ENCODE measurements around the gene NAA80.
A peak's percentile ranks its signal among the peaks of the same experiment; 100 is the strongest.

The NAA80 gene, protein sequence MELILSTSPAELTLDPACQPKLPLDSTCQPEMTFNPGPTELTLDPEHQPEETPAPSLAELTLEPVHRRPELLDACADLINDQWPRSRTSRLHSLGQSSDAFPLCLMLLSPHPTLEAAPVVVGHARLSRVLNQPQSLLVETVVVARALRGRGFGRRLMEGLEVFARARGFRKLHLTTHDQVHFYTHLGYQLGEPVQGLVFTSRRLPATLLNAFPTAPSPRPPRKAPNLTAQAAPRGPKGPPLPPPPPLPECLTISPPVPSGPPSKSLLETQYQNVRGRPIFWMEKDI

DNA sequence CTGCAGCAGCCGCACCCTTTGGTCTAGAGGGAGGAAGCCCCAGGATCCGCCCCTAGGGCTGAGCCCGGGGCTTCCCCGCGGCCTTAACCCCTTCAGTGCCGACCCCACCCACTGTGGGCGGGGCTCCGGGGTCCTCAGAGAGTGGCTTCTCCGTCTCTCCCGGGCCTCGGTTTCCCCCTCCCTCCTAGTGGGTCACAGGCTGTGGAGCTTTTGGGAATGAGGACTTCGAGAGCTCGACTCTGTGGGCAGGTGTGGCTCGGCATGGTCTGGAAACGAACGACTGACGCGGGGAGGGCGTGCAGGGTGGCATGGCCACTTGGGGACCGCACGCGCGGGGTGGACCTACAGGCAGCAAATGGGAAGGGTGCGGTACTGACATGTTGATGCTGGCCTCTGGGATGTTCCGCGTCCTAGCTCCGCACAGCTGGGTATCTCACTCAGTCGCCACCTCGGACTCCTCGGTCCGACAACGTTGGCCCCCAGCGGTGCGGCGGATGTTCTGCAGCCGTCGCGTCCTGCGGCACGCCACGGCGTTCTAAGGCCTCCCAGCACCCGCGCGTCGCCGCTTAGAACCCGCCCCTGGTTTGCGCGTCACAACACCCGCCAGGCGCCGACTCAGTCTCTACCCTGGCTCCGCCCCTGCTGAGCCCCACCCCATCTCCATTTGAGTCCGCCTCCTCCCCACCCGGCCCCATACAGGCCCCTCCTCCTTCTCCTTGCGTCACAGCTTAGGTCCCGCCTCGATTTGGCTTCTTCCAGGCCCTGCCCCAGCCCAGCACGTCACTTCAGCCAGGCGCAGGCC, at the start of gene NAA80, which contains the start of gene HYAL3:
Gene NAA80 (minus strand): TSS at position 570 of the 802 bp plus-strand sequence. CDS start 1,942 bp downstream, outside the sequence.
Gene HYAL3 (minus strand): TSS at position 570 of the 802 bp plus-strand sequence. CDS start 3,803 bp downstream, outside the sequence.
- H3K4me3 ChIP-seq (ENCODE audit: low read length): peak within 1 kb of the TSS; percentile 84
- H3K27me3 ChIP-seq (ENCODE audit: low read depth, low read length): no peaks in the 10 kb centered on the region
- H3K27ac ChIP-seq (ENCODE audit: low read length): peak within 1 kb of the TSS; percentile 69
- no peak for TF ChIP-seq EZH2phosphoT487 (IDR thresholded peaks at IDR 0.05; ENCODE audit: low read depth)
- TF ChIP-seq, protein P1, sequence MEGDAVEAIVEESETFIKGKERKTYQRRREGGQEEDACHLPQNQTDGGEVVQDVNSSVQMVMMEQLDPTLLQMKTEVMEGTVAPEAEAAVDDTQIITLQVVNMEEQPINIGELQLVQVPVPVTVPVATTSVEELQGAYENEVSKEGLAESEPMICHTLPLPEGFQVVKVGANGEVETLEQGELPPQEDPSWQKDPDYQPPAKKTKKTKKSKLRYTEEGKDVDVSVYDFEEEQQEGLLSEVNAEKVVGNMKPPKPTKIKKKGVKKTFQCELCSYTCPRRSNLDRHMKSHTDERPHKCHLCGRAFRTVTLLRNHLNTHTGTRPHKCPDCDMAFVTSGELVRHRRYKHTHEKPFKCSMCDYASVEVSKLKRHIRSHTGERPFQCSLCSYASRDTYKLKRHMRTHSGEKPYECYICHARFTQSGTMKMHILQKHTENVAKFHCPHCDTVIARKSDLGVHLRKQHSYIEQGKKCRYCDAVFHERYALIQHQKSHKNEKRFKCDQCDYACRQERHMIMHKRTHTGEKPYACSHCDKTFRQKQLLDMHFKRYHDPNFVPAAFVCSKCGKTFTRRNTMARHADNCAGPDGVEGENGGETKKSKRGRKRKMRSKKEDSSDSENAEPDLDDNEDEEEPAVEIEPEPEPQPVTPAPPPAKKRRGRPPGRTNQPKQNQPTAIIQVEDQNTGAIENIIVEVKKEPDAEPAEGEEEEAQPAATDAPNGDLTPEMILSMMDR (IDR thresholded peaks at IDR 0.05; ENCODE audit: low read depth, low read length): peak; percentile 47
- H2AFZ ChIP-seq (ENCODE audit: low read depth, low read length): peak within 1 kb of the TSS; percentile 77
- H4K20me1 ChIP-seq (ENCODE audit: insufficient read depth, low read length): no peaks in the 10 kb centered on the region
- H3K4me1 ChIP-seq (ENCODE audit: low read length): peaks cover 16% of the 10 kb centered on the region
- peak within 1 kb of the TSS; percentile 87 for H3K4me2 ChIP-seq (ENCODE audit: low read length)
- H3K36me3 ChIP-seq (replicated peaks; ENCODE audit: low read depth, low read length): no peaks in the 10 kb centered on the region
- peak within 1 kb of the TSS; percentile 87 for H3K9ac ChIP-seq (ENCODE audit: low read length)
- 0 out of 2 replicates have a peak, but pooled peaks cover 7% of the 10 kb centered on the region for H3K79me2 ChIP-seq (ENCODE audit: low read length)
- H3K9me3 ChIP-seq (ENCODE audit: insufficient read depth, low read length): no peaks in the 10 kb centered on the region

DNA sequence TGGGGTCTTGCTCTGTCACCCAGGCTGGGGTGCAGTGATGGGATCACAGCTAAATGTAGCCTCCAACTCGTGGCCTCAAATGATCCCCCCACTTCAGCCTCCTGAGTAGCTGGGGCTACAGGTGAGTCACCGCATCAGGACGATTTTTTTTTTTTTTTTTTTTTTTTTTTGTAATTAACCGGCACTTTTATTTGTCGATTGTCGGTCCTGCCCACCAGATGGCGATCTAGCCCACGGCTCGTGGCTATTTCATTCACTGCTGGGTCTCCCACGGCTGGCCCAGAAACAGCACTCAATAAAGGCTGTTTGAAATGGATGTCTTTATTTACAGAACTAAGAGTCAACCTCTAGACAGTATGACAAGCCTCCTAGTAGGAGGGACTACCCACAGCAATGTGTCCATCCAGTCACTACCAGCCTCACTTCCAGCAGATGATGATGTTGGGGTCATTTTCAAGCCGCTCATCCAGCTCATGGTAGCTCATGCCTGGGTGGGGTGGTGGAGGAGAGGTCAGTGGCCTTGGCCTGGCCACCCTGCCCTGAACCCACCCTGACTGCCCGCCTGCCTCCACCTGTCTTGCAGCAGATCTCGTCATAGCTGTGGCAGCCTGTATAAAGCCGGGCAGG, 48.1 kb upstream of the NAA80 start:
- peaks cover 7% of the 10 kb centered on the region for H3K36me3 ChIP-seq (replicated peaks; ENCODE audit: low read depth, low read length)
- H3K27me3 ChIP-seq (ENCODE audit: low read depth, low read length): no peaks in the 10 kb centered on the region
- peaks cover 18% of the 10 kb centered on the region for H3K4me1 ChIP-seq (ENCODE audit: low read length)
- no peak overlapping the region for H3K27ac ChIP-seq (ENCODE audit: low read length)
- H3K4me2 ChIP-seq (ENCODE audit: low read length): no peak overlapping the region
- H4K20me1 ChIP-seq (ENCODE audit: insufficient read depth, low read length): no peaks in the 10 kb centered on the region
- no peaks in the 10 kb centered on the region for H3K9me3 ChIP-seq (ENCODE audit: insufficient read depth, low read length)
- TF ChIP-seq, protein P1 (IDR thresholded peaks at IDR 0.05; ENCODE audit: low read depth, low read length): peak; percentile 62
- no peak for TF ChIP-seq EZH2phosphoT487 (IDR thresholded peaks at IDR 0.05; ENCODE audit: low read depth)
- H3K79me2 ChIP-seq (ENCODE audit: low read length): peaks cover 23% of the 10 kb centered on the region
- no peak overlapping the region for H2AFZ ChIP-seq (ENCODE audit: low read depth, low read length)
- H3K9ac ChIP-seq (ENCODE audit: low read length): no peak overlapping the region
- no peak overlapping the region for H3K4me3 ChIP-seq (ENCODE audit: low read length)

DNA sequence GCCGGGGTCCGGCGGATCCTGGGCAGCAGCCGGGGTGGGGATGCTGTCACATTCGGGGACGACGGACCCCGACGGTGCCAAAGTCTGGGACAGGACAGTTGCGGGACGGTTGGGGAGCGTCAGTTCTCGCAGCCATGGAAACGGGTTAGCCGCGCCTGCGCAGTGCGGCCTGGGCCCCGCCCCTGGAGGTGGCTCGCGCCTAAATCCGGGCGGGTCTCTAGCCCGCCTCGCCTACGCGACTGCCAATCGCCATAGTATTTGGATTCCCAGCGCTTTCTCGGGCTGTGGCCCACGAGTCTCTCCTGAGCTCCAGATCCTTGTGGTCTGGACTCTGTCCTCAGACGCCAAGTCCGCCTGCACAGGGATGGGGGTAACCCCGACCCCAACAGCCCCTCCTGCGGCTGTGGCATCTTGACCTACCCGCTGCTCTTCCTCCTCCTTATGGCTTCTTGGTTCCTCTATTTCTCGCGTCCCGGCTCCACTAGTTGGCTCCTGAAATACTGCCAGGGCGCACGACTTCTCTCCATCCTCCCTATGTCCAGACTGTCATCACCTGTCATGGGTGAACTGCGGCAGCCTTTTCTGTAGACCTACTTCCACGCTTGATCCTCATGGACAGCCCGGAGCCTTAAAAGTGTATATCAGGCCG, 46.5 kb upstream of the NAA80 start, which contains the start of gene ZMYND10:
Gene ZMYND10 (minus strand): TSS at position 147 of the 649 bp plus-strand sequence. CDS start 153 bp downstream, outside the sequence.
- Histone ChIP-seq H3K4me2 (ENCODE audit: low read length) (no peak within 1 kb of the TSS), H3K9ac (ENCODE audit: low read length) (no peak within 1 kb of the TSS)

More for the DNA sequence above, 46.5 kb upstream of the NAA80 start, which contains the start of gene ZMYND10:
- no peak for TF ChIP-seq EZH2phosphoT487 (IDR thresholded peaks at IDR 0.05; ENCODE audit: low read depth)
- TF ChIP-seq, protein P1 (IDR thresholded peaks at IDR 0.05; ENCODE audit: low read depth, low read length): no peak
- Histone ChIP-seq H3K27me3 (ENCODE audit: low read depth, low read length) (no peaks in the 10 kb centered on the region), H4K20me1 (ENCODE audit: insufficient read depth, low read length) (no peaks in the 10 kb centered on the region), H3K4me3 (ENCODE audit: low read length) (no peak within 1 kb of the TSS), H3K36me3 (replicated peaks; ENCODE audit: low read depth, low read length) (peaks cover 7% of the 10 kb centered on the region), H3K79me2 (ENCODE audit: low read length) (peaks cover 13% of the 10 kb centered on the region), H3K27ac (ENCODE audit: low read length) (no peak within 1 kb of the TSS), H2AFZ (ENCODE audit: low read depth, low read length) (no peak within 1 kb of the TSS), H3K9me3 (ENCODE audit: insufficient read depth, low read length) (no peaks in the 10 kb centered on the region), H3K4me1 (ENCODE audit: low read length) (peaks cover 10% of the 10 kb centered on the region; the same call in 1 of the 2 replicates)

Measured in OCI-LY3 (cell line).